Measurements from ENCODE around the gene CRYBB2.
"Not testable (repeated sequence)": the region's sequence is repeated elsewhere in the genome, so short reads cannot be mapped to it uniquely, and the experiment has no call there.

CRYBB2 gene
- total RNA-seq: 0 to 1.2 (median 0.18) reads per million in 4 experiments

GRCh38 chr22:25219211-25219689, at the start of gene CRYBB2:
TSS of gene CRYBB2 (plus strand) at chr22:25219639. CDS start at chr22:25221430, 1,791 bp downstream.
- no peak for DNase-seq

- no peak for DNase-seq
Observed at GRCh38 chr22:25170426-25170980, 48.9 kb upstream of the CRYBB2 start.

- DNase-seq: no peak
Observed at GRCh38 chr22:25172153-25172552, 47.3 kb upstream of the CRYBB2 start.

GRCh38 chr22:25174156-25174887, 45.1 kb upstream of the CRYBB2 start:
- no peak for DNase-seq

- no peak for DNase-seq
Observed at GRCh38 chr22:25174888-25175411, 44.5 kb upstream of the CRYBB2 start.

GRCh38 chr22:25176175-25176574, 43.3 kb upstream of the CRYBB2 start:
- no peak for DNase-seq

- DNase-seq: no peak
Observed at GRCh38 chr22:25176799-25177198, 42.6 kb upstream of the CRYBB2 start.

- DNase-seq: no peak
Observed at GRCh38 chr22:25177226-25177625, 42.2 kb upstream of the CRYBB2 start.

GRCh38 chr22:25177895-25178294, 41.5 kb upstream of the CRYBB2 start:
- DNase-seq: no peak

GRCh38 chr22:25178348-25178747, 41.1 kb upstream of the CRYBB2 start:
- not testable (repeated sequence) for DNase-seq

- DNase-seq: not testable (repeated sequence)
Observed at GRCh38 chr22:25178869-25179631, 40.4 kb upstream of the CRYBB2 start.

GRCh38 chr22:25182131-25183110, 37.0 kb upstream of the CRYBB2 start:
- DNase-seq: no peak

- DNase-seq: no peak
Observed at GRCh38 chr22:25183949-25184619, 35.4 kb upstream of the CRYBB2 start.

GRCh38 chr22:25186140-25186539, 33.3 kb upstream of the CRYBB2 start:
- no peak for DNase-seq

GRCh38 chr22:25187469-25187868, 32.0 kb upstream of the CRYBB2 start:
- no peak for DNase-seq

- DNase-seq: no peak
Observed at GRCh38 chr22:25192406-25192805, 27.0 kb upstream of the CRYBB2 start.

GRCh38 chr22:25193130-25193529, 26.3 kb upstream of the CRYBB2 start:
- no peak for DNase-seq

- DNase-seq: no peak
Observed at GRCh38 chr22:25193548-25193947, 25.9 kb upstream of the CRYBB2 start.

- no peak for DNase-seq
Observed at GRCh38 chr22:25196326-25196725, 23.1 kb upstream of the CRYBB2 start.

GRCh38 chr22:25197340-25197739, 22.1 kb upstream of the CRYBB2 start:
- DNase-seq: no peak

- DNase-seq: no peak
Observed at GRCh38 chr22:25199731-25200520, 19.5 kb upstream of the CRYBB2 start, which contains the start of gene CRYBB3. TSS of gene CRYBB3 (plus strand) at chr22:25199858. CDS start at chr22:25201397, 1,539 bp downstream.

Data from effector CD8-positive, alpha-beta T cell (primary cell).